HG02840 (cell line): ENCODE measurements around the gene TCP11.

Experiments
- ATAC-seq: cut with Tn5 transposase; IDR thresholded peaks from one replicate; pipeline ENCODE4 v1.9.1; 2021; ENCODE audit warnings: mild to moderate bottlenecking, moderate library complexity, moderate number of reproducible peaks; ENCODE audit not compliant: unreplicated experiment, low FRiP score

TCP11 gene

GRCh38 chr6:35141007-35141655, at the start of gene TCP11:
TCP11 (minus strand) TSS chr6:35141339; CDS start chr6:35140870, 469 bp downstream.
- ATAC-seq = no peak

- no peak for ATAC-seq
Observed at GRCh38 chr6:35190306-35190705, 49.2 kb upstream of the TCP11 start.

- ATAC-seq = no peak
Observed at GRCh38 chr6:35188886-35189285, 47.7 kb upstream of the TCP11 start.

GRCh38 chr6:35186571-35186970, 45.4 kb upstream of the TCP11 start:
- no peak for ATAC-seq

GRCh38 chr6:35185971-35186370, 44.8 kb upstream of the TCP11 start:
- ATAC-seq = no peak

- no peak for ATAC-seq
Observed at GRCh38 chr6:35185302-35185681, 44.2 kb upstream of the TCP11 start.

- ATAC-seq = no peak
Observed at GRCh38 chr6:35184580-35185301, 43.6 kb upstream of the TCP11 start.

GRCh38 chr6:35183935-35184334, 42.8 kb upstream of the TCP11 start:
- ATAC-seq = no peak

- no peak for ATAC-seq
Observed at GRCh38 chr6:35183281-35183680, 42.1 kb upstream of the TCP11 start.

- ATAC-seq = no peak
Observed at GRCh38 chr6:35181933-35182612, 40.9 kb upstream of the TCP11 start.

- ATAC-seq = no peak
Observed at GRCh38 chr6:35181308-35181932, 40.3 kb upstream of the TCP11 start.

GRCh38 chr6:35179901-35180535, 38.9 kb upstream of the TCP11 start:
- no peak for ATAC-seq

GRCh38 chr6:35178932-35179832, 38.0 kb upstream of the TCP11 start:
- no peak for ATAC-seq

GRCh38 chr6:35178012-35178411, 36.9 kb upstream of the TCP11 start:
- no peak for ATAC-seq

GRCh38 chr6:35177596-35177995, 36.5 kb upstream of the TCP11 start:
- no peak for ATAC-seq

- no peak for ATAC-seq
Observed at GRCh38 chr6:35177157-35177556, 36.0 kb upstream of the TCP11 start.

GRCh38 chr6:35176301-35177024, 35.3 kb upstream of the TCP11 start:
- no peak for ATAC-seq

- no peak for ATAC-seq
Observed at GRCh38 chr6:35174501-35174900, 33.4 kb upstream of the TCP11 start.

GRCh38 chr6:35174088-35174434, 32.9 kb upstream of the TCP11 start:
- ATAC-seq = no peak
